Measurements from ENCODE around the gene FBXW7. TPM values are rescaled to one million over a fixed set of nuclear protein-coding genes. Genes with fewer than 3 reads are reported as not detected.

FBXW7 gene
- total RNA-seq, 4 donors from 2014 or later = 76.4 to 199 (median 103) TPM

- DNase-seq (ENCODE audit: low spot score in 2 of 2) = no peak
- WGBS, 2 donors = 56 to 70% methylated on average over 2 of the region's 2 CpGs
- TF ChIP-seq CTCF (IDR thresholded peaks at IDR 0.05) (no peak), POLR2A (IDR thresholded peaks at IDR 0.05) (no peak)
- intact Hi-C loops (cut with DNase I; ENCODE audit: low total_unique reads) = no loop called here
- no peak overlapping the region for H3K4me3 ChIP-seq (ENCODE audit: low read depth, poor library complexity, severe bottlenecking)
Observed at GRCh38 chr4:152515678-152516077, 20.2 kb downstream of the FBXW7 start.

DNA sequence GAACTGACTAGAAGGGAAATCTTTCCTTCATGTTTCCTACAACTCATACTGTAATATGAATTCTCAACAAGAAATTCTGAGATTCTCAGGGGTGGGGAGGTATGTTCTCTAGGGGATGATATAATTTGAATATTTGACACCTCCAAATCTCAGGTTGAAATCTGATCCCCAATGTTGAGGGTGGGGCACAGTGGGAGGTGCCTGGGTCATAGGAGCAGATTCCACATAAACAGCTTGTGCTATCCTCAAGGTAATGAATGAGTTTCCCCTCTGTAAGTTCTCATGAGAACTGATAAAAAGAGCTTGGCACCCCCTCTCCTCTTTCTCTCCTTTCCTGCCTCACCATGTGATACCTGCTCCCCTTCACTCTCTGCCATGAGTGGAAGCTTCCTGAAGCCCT lies 21.5 kb downstream of the FBXW7 start:
- TF ChIP-seq CTCF (IDR thresholded peaks at IDR 0.05) = no peak
- TF ChIP-seq POLR2A (IDR thresholded peaks at IDR 0.05) = no peak
- intact Hi-C loops (cut with DNase I; ENCODE audit: low total_unique reads) = no loop called here
- H3K4me3 ChIP-seq (ENCODE audit: low read depth, poor library complexity, severe bottlenecking) = no peak overlapping the region
- DNase-seq (ENCODE audit: low spot score in 2 of 2) = no peak

GRCh38 chr4:152513078-152513477 lies 22.8 kb downstream of the FBXW7 start:
- TF ChIP-seq CTCF (IDR thresholded peaks at IDR 0.05) (no peak), POLR2A (IDR thresholded peaks at IDR 0.05) (no peak)
- H3K4me3 ChIP-seq (ENCODE audit: low read depth, poor library complexity, severe bottlenecking) = no peak overlapping the region
- intact Hi-C loops (cut with DNase I; ENCODE audit: low total_unique reads) = no loop called here
- no peak for DNase-seq (ENCODE audit: low spot score in 2 of 2)
- 93 to 96% methylated on average over 7 of the region's 7 CpGs for WGBS, 2 donors

DNA sequence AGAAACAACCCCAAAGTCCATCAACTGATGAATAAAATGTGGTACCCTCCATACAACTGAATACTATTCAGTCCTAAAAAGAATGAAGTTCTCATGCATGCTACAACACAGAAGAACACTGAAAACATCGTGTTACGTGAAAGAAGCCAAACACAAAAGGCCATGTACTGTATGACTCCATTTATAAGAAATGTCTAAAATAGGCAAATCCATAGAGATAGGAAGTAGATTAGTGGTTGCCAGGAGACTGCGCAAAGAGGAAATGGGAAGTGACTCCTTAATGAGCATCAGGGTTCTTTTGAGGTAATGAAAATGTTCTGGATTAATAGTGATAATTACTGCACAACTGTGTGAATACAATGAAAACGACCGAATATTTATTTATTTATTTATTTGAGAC lies 23.4 kb downstream of the FBXW7 start:
- H3K4me3 ChIP-seq (ENCODE audit: low read depth, poor library complexity, severe bottlenecking) = no peak overlapping the region
- TF ChIP-seq CTCF (IDR thresholded peaks at IDR 0.05) (no peak), POLR2A (IDR thresholded peaks at IDR 0.05) (no peak)
- WGBS, 2 donors = 87 to 89% methylated on average over 5 of the region's 5 CpGs
- intact Hi-C loops (cut with DNase I; ENCODE audit: low total_unique reads) = no loop called here
- DNase-seq (ENCODE audit: low spot score in 2 of 2) = no peak

- 89 to 92% methylated on average over 7 of the region's 7 CpGs for WGBS, 2 donors
- intact Hi-C loops (cut with DNase I; ENCODE audit: low total_unique reads) = no loop called here
- H3K4me3 ChIP-seq (ENCODE audit: low read depth, poor library complexity, severe bottlenecking) = no peak overlapping the region
- TF ChIP-seq CTCF (IDR thresholded peaks at IDR 0.05) (no peak), POLR2A (IDR thresholded peaks at IDR 0.05) (no peak)
- DNase-seq (ENCODE audit: low spot score in 2 of 2) = no peak
Observed at GRCh38 chr4:152510349-152511147, 25.3 kb downstream of the FBXW7 start.

Measured in lower leg skin (tissue), 4 donors.